ENCODE results near the gene PLCB1.

The PLCB1 gene

DNA sequence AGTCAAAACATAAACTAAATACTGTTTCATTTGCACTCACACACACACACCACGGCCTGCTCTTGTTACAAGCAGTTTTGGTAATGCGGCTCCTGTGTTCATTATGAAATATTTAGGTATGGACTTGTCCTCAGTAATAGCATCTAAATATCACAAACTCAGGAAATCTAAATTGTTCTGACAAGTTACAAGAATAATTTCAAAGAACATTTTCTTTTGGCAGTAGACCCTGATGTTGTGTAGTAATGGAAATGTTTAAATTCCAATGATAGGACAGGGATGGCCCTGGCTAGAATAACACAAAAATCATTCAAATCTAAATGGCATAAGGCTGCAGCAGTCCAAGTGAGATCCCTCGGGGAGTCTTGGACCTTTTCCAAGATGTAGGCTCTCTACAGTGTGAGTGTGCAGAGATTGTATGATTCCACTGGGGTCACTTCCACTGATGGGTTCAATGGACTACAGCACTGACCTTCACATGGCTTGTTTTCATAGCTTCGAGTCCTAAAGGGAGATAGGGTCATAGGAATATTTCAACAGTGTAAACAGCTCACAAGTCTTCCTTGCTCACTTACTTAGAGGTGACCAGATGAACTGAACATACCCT lies 726.2 kb downstream of the PLCB1 start:
- DNase-seq, result no peak

- DNase-seq, result no peak
These were observed 728.0 kb downstream of the PLCB1 start for GRCh38 chr20:8860011-8860495.

GRCh38 chr20:8862092-8862491 lies 730.0 kb downstream of the PLCB1 start:
- DNase-seq, result no peak

DNA sequence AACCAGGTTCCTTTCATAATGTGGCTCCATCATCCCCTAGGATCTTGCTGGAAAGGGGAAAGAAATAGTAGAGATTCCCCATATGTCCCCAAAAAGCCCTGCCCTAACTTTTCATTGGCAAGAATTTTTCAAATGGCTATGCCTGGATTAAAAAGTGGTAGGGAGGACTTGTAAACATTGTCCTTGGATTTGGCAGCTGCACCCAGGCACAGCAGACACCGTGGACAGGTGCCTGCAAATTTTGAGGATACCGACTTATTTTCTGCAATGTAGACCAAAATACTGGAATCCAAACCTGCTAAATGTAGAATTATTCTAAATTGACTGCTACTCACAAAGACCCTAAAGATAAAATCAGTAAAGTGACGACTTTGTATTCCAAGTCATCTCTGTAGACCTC lies 733.6 kb downstream of the PLCB1 start:
- no peak for DNase-seq

DNA sequence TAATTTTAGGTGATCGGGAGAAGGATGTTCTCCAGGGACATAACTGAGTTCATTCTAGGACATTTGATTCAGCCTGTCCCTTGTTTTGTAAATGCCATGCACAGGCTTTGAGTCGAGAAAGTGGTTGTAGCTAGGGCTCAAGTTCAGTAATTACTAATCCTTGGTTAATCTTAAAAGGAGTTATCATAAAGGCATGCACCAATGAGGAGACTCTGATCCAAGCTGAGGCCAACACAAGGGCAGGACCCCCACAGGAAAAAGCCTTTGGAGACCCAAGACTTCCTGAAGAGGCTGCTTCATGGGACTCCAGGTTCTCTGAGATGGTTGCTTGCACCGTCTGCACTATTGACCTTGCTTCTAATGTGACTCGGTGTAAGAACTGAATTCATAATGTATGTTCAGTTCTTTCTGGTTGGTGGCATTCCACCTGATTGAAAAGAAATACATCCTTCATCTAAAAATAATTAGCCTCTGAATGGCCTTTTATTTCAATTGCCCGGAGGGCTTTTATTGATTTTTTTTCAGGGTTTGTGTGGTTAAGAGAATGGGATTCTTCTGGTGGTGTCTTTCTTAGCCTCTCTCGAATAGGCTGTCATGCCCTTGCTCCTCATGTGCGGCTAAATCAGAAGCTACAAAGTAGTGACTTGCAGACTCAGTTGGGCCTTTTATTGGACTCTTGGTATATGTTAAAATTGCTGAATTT lies 735.1 kb downstream of the PLCB1 start:
- DNase-seq, result no peak

DNA sequence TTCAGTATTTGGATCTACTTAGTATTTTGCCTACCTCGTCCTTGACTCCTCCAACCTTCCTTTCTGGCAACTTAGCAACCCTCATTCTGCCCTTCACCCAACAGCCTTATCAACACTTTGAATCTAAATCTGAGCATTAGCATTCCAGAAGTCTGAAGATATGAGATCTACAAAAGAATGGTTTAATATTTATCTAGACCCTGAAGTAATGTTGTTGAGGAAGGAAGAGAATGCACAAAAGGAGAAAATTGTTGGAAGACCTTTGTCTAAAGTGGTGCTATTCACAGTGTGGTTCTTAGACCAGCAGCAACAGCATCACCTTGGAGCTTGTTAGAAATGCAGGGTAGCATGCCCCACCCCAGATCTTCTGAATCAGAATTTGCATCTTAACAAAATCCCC lies 738.6 kb downstream of the PLCB1 start:
- no peak for DNase-seq

DNA sequence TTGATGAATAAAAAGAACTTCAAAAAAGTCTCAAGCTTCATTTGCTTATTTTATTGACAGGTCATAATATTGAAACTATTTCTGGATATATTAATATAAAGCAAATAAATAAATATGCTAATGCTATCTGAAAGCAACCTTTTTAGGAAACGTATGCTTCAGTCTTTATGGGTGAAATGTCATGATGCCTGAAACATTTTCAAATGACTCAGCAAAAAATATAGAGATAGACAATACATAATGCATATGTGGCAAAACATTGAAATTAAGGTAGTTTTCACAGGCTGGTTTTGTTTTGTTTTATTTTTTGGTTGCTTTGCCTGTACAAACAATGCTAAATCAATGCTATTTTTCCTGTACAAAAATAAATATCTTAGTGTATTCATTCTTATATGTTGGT lies 742.4 kb downstream of the PLCB1 start:
- no peak for DNase-seq

DNA sequence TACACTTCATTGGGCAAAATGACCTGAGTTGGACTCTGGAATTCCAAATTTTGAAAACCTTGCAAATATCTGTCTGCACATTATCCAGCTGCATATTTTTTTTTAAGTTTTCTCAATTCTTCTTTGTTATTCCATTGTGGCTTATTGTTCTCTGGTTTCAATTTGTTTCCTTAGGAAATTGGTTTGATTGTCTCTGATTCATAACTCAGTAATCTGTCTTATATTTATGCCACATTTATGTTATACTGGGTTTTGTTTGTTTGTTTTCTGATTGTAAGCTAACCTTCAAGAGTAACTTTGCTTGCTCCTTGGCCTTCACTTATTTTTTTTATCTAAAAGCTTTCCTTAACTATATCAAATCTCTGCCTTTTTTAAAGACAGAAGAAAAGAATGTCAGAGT lies 743.5 kb downstream of the PLCB1 start:
- no peak for DNase-seq

- DNase-seq, result no peak
These were observed 744.3 kb downstream of the PLCB1 start for GRCh38 chr20:8876366-8876765.

GRCh38 chr20:8877294-8877693 lies 745.2 kb downstream of the PLCB1 start:
- DNase-seq, result no peak

DNA sequence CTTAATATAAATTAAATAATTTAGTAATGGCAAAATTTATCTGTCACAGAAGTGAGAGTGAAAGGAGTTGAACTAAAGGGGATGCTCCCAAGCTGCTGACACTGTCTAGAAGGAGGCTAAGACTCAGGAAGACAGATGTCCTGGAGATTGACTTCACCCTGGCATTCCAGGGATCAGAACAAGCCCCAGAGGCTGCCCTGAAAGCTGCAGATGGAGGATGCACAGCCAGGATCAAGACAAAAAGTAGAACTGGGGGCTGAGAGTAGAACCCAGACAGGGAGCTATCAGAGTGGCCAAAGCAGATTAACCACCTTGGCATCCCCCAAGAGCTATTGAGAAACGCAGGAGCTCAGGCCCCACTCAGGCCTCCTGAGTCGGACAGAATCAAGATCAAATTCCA lies 747.6 kb downstream of the PLCB1 start:
- no peak for DNase-seq

GRCh38 chr20:8880085-8880853 lies 748.2 kb downstream of the PLCB1 start:
- no peak for DNase-seq

GRCh38 chr20:8891039-8891438 lies 759.0 kb downstream of the PLCB1 start:
- DNase-seq, result no peak

DNA sequence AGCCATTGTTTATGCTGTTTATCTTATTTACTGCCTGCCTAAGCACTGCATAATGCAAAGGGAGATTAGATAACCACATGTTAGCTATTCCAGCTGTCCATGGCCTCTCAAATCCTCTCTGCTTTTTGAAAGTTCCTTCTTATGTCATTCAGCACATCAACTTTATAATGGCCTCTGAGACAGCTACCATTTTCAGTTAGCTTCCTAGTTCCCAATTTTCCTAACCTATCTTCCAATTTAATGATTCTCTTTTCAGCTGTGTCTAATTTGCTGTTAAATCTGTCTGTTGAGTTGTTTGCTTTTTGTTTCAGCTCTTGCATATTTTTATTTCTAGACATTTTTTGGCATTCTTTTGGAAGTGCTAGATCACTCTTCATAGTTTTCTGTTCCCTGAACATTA lies 763.4 kb downstream of the PLCB1 start:
- no peak for DNase-seq

DNA sequence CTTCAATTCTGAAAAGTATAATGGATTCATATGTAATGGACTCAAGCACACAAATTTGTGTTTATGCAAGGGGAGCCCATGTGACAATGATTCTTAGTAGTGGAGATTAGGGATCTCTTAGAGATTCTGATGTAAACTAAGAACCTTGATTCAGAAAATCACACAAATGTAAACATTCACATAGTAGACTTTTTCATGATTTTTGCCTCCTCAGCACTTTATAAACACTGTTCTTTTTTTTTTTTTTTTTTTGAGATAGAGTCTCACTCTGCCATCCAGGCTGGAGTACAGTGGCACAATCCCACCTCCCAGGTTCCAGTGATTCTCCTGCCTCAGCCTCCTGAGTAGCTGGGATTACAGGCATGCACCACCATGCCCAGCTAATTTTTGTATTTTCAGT lies 766.8 kb downstream of the PLCB1 start:
- no peak for DNase-seq

- no peak for DNase-seq
These were observed 769.4 kb downstream of the PLCB1 start for GRCh38 chr20:8901237-8902025.

DNA sequence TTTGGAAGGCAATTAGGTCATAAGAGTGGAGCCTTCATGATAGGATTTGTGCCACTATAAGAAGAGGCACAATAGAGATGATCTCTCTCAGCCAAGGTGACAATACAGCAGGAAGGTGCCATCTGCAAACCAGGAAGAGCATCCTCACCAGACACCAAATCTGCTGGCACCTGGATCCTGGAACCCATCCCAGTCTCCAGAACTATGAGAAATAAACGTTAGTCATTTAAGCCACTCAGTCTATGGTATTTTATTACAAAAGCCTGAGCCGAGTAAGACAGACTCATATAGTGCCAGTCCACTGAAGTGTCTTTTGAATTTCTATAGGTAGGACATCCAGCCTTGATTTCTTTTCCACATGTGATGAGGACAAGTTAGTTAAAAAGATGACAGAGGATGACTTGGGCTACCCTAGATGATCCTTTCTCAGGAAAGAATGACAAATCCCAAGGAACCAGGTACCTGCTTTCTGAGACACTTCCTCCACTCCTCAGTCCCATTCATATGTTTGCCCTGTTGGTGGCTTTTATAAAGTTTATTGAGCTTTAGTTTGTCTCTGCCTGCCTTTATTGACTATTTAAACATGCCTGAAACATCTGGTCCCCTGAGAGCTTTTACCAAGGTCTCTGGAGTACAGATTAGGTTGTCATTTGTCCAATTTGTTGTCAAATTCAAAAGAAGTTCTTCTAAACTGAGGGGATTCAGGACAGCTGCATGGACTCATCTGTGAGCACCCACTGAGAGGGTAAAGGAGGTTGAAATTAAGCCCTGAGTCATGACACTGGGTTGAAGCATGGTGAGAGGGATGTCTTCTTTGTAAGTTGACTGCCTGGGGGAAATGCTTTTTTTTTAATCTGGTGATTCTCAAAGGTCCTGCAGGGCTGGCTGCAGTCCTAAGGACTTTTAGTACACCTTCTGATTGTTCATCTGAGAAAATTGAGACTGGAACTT lies 771.9 kb downstream of the PLCB1 start:
- DNase-seq, result no peak

DNA sequence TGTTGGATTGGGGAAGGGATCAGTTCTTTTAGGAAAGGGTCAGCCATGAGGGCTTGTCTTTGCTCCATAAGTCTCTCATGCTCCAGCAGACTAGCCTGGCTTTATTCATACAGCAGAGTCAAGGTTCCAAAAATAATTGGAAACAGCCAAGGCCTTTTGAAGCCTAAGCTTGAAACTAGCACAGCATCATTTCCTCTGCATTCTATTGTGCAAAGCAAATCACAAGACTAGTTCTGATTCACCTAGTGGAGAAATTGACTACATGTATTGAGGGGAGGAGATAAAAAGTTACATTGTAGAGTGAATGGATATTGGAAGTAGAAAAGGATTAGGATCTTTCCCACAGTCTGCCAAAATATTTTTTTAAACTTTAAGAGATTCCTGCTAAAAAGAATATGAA lies 777.5 kb downstream of the PLCB1 start:
- DNase-seq, result no peak

DNA sequence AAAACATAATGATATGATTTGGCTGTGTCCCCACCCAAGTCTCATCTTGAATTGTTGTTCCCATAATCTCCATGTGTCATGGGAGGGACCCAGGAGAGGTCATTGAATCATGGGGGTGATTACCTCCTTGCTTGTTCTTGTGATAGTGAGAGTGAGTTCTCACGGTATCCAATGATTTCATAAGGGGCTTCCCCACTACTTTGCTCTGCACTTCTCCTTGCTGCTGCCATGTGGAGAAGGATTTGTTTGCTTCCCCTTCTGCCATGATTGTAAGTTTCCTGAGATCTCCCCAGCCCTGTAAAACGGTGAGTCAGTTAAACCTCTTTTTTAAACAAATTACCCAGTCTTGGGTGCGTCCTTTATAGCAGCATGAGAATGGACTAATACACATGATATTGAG lies 780.0 kb downstream of the PLCB1 start:
- DNase-seq, result no peak

GRCh38 chr20:8912731-8913130 lies 780.7 kb downstream of the PLCB1 start:
- no peak for DNase-seq

- DNase-seq, result no peak
These were observed 781.4 kb downstream of the PLCB1 start for GRCh38 chr20:8913456-8913855.

- no peak for DNase-seq
These were observed 782.4 kb downstream of the PLCB1 start for GRCh38 chr20:8914421-8914820.
